ENCODE measurements around the gene CD83. TPM values are rescaled to one million over a fixed set of nuclear protein-coding genes. Genes with fewer than 3 reads are reported as not detected.

CD83 gene
- total and polyA plus RNA-seq, 2 of the 4 experiments (the other 2 are of a cell fraction), result 2.0 to 2.5 TPM

DNA sequence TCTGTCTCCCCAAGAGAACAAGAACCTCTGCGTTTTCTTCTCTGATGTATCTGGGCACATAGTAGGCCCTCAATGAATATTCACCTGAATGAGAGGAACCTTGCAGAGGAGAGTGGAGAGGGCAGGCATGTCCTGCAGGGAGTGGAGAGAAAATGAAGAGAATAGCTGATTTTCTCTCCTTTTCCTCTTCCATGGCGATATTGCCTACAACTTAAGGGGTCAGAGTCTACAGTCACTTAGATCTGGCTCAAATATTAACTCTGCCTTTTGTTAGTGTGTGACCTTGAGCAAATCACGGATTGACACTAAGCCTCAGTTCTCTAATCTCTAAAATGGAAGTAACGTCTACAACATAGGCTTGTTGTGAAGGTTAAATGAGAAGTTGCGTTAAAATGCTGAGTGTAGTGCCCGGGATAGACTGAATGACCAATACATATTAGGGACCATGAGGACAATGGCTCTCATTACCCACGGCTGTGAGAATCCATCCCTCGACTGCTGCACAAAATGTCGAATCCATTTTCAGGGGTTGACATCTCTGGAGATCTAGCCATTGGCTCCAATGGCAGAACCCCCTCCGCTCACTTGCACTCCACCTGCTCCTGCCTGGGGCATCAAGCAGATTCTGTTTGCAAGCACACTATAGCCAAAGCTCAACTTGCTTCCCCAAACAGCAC, 14.8 kb downstream of the CD83 start:
- no peak overlapping the region for H2AFZ ChIP-seq (replicated peaks; ENCODE audit: low read length, poor library complexity)
- no peak overlapping the region for H2BK15ac ChIP-seq (ENCODE audit: low read depth, low read length)
- H3K23ac ChIP-seq (ENCODE audit: low read depth, low read length), result no peak overlapping the region
- CTCF ChIA-PET, result no interaction called here
- no peaks in the 10 kb centered on the region for H3K9me3 ChIP-seq (ENCODE audit: control insufficient read depth, insufficient read depth, low read length)
- no peak for ATAC-seq (ENCODE audit: low read depth)
- dilution Hi-C loops (cut with HindIII; ENCODE audit: low sequenced_read_pairs, unreplicated experiment), result no loop called here
- no peak overlapping the region for H3K27ac ChIP-seq (ENCODE audit: insufficient read depth, low read length)
- POLR2A ChIA-PET (ENCODE audit: unreplicated experiment), result no interaction called here
- H3K4me2 ChIP-seq (ENCODE audit: low read depth, low read length), result no peak overlapping the region
- H2AK5ac ChIP-seq (ENCODE audit: low read depth, low read length), result no peak overlapping the region
- H4K20me1 ChIP-seq (ENCODE audit: insufficient read depth, low read length), result no peaks in the 10 kb centered on the region
- H3K4me3 ChIP-seq (ENCODE audit: insufficient read depth, low read depth, low read length), result no peak overlapping the region
- H2AK9ac ChIP-seq (replicated peaks; ENCODE audit: low read depth, low read length, poor library complexity), result no peak overlapping the region
- H4K5ac ChIP-seq (ENCODE audit: low read depth, low read length), result no peak overlapping the region
- in situ Hi-C loops (cut with MboI; ENCODE audit: low sequenced_read_pairs), result no loop called here
- H3K4ac ChIP-seq (ENCODE audit: low read depth, low read length), result no peak overlapping the region
- no peaks in the 10 kb centered on the region; the same call in 1 of the 2 replicates for H3K36me3 ChIP-seq (ENCODE audit: control insufficient read depth, insufficient read depth, low read length)
- H2BK5ac ChIP-seq (ENCODE audit: low read depth, low read length, poor library complexity, severe bottlenecking), result no peak overlapping the region
- no peaks in the 10 kb centered on the region for H3K4me1 ChIP-seq (ENCODE audit: control insufficient read depth, insufficient read depth, low read length)
- no peak overlapping the region for H4K91ac ChIP-seq (ENCODE audit: insufficient read depth, low read depth, low read length)
- H3K9me1 ChIP-seq (ENCODE audit: insufficient read depth, low read length), result no peaks in the 10 kb centered on the region
- intact Hi-C loops (cut with micrococcal nuclease), result no loop called here
- DNase-seq, result no peak
- no peak overlapping the region for H2BK20ac ChIP-seq (ENCODE audit: low read depth, low read length)
- H3K9ac ChIP-seq (ENCODE audit: low read depth, low read length), result no peak overlapping the region
- no peaks in the 10 kb centered on the region for H3K79me1 ChIP-seq (ENCODE audit: low read depth in 1 of 2, low read length in 2 of 2)
- TF ChIP-seq POLR2A (IDR thresholded peaks at IDR 0.05; ENCODE audit: low read depth, low read length) (no peak), CEBPB (IDR thresholded peaks at IDR 0.05; ENCODE audit: low read depth, low read length) (no peak), BHLHE40 (IDR thresholded peaks at IDR 0.05; ENCODE audit: low read depth, low read length) (no peak), RFX5 (IDR thresholded peaks at IDR 0.05; ENCODE audit: low read depth, low read length) (no peak)
- no peak overlapping the region for H2BK120ac ChIP-seq (ENCODE audit: low read depth, low read length)
- H3K18ac ChIP-seq (ENCODE audit: low read depth, low read length), result no peak overlapping the region
- no TSS peak for BruUV-seq (replicated peaks)
- H4K8ac ChIP-seq (ENCODE audit: low read depth in 2 of 2, low read length in 2 of 2), result no peak overlapping the region
- WGBS, 2 experiments (ENCODE audit: extremely low coverage in 2 of 2, insufficient read length in 1 of 2), result 86% methylated on average over 4 of the region's 10 CpGs; no CpG with 5 or more reads in 1 of the 2 experiments
- H3K27me3 ChIP-seq (ENCODE audit: control insufficient read depth, insufficient read depth, low read length), result no peaks in the 10 kb centered on the region
- H3K14ac ChIP-seq (replicated peaks; ENCODE audit: low read depth, low read length), result no peak overlapping the region
- no peak overlapping the region for H3K56ac ChIP-seq (ENCODE audit: extremely low read depth, insufficient read depth, low read length)

All from IMR-90 (cell line).